Measurements from ENCODE around the gene PHACTR3.

Gene PHACTR3

DNA sequence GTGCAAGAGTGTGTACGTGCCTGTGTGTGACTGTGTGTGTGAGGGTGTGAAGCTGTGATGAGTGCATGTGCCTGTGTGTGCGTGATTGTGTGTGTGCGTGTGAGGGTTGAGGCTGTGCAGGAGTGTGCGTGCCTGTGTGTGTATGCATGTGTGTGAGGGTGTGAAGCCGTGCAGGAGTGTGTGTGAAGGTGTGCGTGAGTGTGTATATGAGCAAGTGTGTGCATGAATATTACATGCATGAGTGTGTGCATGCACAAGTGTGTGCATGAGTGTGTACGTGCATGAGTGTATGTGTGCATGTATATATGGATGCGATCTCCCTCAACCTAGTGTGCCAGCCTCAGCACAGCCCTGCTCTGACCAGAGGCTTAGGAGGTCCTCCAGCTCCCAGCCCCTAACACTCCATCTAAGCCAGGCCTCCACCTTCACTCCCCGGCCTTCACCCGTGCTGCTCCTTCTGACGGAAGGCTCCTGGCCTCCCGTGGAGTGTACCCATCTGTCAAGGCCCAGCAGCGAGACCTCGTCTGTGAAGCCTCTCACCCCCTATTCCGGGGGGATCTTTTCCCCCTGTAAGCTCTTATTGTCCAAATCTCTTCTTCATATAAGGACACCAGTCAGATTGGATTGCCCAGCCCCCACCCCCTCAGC lies 19.9 kb upstream of the PHACTR3 start:
- no peak overlapping the region for H3K27ac ChIP-seq
- H3K36me3 ChIP-seq: no peaks in the 10 kb centered on the region
- H3K4me1 ChIP-seq (ENCODE audit: control insufficient read depth in 1 of 2, insufficient read depth in 1 of 2, low read depth in 1 of 2, low read length in 1 of 2): no peaks in the 10 kb centered on the region
- H3K9me3 ChIP-seq: no peaks in the 10 kb centered on the region
- H3K27me3 ChIP-seq: peaks cover 47% of the 10 kb centered on the region
- H3K4me3 ChIP-seq (ENCODE audit: low read depth in 1 of 2, low read length in 1 of 2): no peak overlapping the region
- TF ChIP-seq, protein P1, sequence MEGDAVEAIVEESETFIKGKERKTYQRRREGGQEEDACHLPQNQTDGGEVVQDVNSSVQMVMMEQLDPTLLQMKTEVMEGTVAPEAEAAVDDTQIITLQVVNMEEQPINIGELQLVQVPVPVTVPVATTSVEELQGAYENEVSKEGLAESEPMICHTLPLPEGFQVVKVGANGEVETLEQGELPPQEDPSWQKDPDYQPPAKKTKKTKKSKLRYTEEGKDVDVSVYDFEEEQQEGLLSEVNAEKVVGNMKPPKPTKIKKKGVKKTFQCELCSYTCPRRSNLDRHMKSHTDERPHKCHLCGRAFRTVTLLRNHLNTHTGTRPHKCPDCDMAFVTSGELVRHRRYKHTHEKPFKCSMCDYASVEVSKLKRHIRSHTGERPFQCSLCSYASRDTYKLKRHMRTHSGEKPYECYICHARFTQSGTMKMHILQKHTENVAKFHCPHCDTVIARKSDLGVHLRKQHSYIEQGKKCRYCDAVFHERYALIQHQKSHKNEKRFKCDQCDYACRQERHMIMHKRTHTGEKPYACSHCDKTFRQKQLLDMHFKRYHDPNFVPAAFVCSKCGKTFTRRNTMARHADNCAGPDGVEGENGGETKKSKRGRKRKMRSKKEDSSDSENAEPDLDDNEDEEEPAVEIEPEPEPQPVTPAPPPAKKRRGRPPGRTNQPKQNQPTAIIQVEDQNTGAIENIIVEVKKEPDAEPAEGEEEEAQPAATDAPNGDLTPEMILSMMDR (IDR thresholded peaks at IDR 0.05): no peak

DNA sequence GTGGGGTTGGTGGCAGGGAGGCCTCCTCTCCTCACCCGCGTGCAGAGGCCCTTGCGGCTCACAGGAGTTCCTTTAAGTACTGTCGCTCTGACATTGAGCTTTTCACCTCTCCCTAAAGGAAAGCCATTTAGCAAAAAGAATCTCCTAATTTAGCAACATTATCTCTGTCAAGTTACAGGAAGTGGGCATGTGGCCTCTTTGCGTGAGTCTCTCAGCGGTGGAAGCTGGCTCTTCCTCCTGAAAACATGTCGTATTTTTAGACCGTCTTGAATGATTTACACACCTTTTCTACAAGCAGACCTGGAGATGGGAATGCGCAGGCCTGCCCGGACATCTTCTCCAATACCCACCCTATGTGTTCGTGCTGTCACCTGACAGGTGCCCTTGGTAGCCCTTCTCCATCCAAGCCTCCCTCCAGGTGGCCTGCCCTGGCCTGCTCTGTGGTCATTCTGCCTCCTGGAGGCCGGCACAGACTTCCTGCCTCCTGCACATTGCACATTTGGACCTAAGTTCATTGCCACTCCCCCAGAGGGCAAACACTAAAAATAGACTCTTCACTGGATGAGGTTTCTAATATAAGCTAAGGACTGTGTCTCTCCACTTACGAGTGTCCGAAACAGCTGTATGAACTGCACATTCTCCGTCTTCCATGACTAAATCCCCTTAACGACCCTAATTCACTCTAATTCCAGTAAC lies 18.5 kb upstream of the PHACTR3 start:
- peaks cover 33% of the 10 kb centered on the region for H3K27me3 ChIP-seq
- H3K9me3 ChIP-seq: no peaks in the 10 kb centered on the region
- no peak overlapping the region for H3K4me3 ChIP-seq (ENCODE audit: low read depth in 1 of 2, low read length in 1 of 2)
- H3K36me3 ChIP-seq: no peaks in the 10 kb centered on the region
- no peak overlapping the region for H3K27ac ChIP-seq
- no peaks in the 10 kb centered on the region for H3K4me1 ChIP-seq (ENCODE audit: control insufficient read depth in 1 of 2, insufficient read depth in 1 of 2, low read depth in 1 of 2, low read length in 1 of 2)
- TF ChIP-seq, protein P1 (IDR thresholded peaks at IDR 0.05): no peak

DNA sequence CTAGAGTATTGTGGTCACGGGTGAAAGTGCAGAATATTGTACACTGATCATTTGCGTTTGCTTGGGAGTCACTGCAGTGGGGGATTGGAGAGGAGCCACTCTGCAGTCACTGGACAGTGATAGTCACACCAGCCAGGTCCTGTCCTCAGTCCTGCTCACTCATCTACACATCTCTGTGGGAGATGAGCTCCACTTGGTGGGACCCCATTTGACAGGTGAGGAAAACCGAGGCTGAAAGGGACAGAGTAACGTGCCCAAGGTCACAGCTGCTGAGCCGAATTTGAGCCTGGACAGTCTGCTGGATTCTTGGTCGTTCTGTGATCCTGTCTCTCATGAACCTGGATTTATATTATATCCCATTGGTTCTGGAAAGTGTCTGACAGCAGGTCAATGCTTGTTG lies 17.7 kb upstream of the PHACTR3 start:
- Histone ChIP-seq H3K36me3 (no peaks in the 10 kb centered on the region), H3K27me3 (peaks cover 27% of the 10 kb centered on the region), H3K9me3 (no peaks in the 10 kb centered on the region), H3K4me3 (ENCODE audit: low read depth in 1 of 2, low read length in 1 of 2) (no peak overlapping the region), H3K27ac (no peak overlapping the region), H3K4me1 (ENCODE audit: control insufficient read depth in 1 of 2, insufficient read depth in 1 of 2, low read depth in 1 of 2, low read length in 1 of 2) (no peaks in the 10 kb centered on the region)
- TF ChIP-seq, protein P1 (IDR thresholded peaks at IDR 0.05): no peak

DNA sequence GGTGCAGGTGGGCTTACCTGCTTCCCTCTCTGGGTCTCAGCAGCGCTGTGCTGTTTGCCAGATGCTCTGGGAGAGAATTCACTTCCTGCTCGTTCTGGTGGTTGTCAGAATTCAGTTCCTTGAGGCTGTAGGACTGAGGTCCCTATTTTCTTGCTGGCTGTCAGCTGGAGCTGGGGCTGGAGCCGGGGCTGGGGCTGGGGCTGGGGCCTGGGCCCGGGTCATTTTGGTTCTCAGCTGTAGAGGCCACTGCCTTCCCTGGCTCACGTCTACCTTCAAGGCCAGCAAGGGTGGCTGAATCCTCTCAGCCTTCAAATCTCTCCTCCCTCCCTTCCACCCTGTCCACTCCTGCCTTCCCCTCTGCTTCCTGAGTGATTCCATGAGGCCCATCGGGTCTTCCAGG lies 16.8 kb upstream of the PHACTR3 start:
- Histone ChIP-seq H3K9me3 (no peaks in the 10 kb centered on the region), H3K36me3 (no peaks in the 10 kb centered on the region), H3K27ac (no peak overlapping the region), H3K4me3 (ENCODE audit: low read depth in 1 of 2, low read length in 1 of 2) (no peak overlapping the region), H3K4me1 (ENCODE audit: control insufficient read depth in 1 of 2, insufficient read depth in 1 of 2, low read depth in 1 of 2, low read length in 1 of 2) (no peaks in the 10 kb centered on the region), H3K27me3 (peaks cover 23% of the 10 kb centered on the region)
- TF ChIP-seq, protein P1 (IDR thresholded peaks at IDR 0.05): no peak

DNA sequence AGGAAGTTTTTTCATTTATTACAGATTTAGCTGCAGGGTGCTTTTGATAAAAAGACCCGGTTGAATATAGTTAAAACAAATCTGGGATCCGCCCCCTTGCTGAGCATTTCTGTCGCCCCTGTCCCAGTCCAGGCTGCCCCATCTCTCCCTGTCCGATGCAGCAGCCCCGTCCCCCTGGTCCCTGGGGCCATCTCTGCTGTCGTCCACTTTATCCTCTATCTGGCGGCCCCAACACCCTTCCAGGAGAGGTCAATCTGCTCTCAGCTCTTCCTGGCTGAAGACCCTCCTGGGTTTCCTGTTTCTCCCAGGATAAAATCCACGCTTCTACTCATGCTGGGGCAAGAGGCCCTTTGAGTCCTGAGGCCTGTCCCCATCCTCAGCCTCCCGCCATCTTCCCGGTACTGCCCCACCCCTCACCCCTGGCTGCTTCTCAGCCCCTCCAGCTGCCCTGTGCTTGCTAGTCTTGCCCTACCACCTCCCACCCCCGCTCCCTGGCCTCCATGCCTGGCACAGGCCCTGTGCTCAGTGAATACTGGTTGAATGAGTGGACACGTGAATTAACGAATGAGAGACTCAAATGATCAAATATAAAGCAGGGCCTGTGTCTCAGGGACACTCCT lies 16.0 kb upstream of the PHACTR3 start:
- Histone ChIP-seq H3K27ac (no peak overlapping the region), H3K27me3 (peaks cover 24% of the 10 kb centered on the region), H3K36me3 (no peaks in the 10 kb centered on the region), H3K4me1 (ENCODE audit: control insufficient read depth in 1 of 2, insufficient read depth in 1 of 2, low read depth in 1 of 2, low read length in 1 of 2) (no peaks in the 10 kb centered on the region), H3K4me3 (ENCODE audit: low read depth in 1 of 2, low read length in 1 of 2) (no peak overlapping the region), H3K9me3 (no peaks in the 10 kb centered on the region)
- TF ChIP-seq, protein P1 (IDR thresholded peaks at IDR 0.05): no peak
